ENCODE measurements around the gene VPS37B.
"Not testable (repeated sequence)": the region's sequence is repeated elsewhere in the genome, so short reads cannot be mapped to it uniquely, and the experiment has no call there.

VPS37B gene

DNA sequence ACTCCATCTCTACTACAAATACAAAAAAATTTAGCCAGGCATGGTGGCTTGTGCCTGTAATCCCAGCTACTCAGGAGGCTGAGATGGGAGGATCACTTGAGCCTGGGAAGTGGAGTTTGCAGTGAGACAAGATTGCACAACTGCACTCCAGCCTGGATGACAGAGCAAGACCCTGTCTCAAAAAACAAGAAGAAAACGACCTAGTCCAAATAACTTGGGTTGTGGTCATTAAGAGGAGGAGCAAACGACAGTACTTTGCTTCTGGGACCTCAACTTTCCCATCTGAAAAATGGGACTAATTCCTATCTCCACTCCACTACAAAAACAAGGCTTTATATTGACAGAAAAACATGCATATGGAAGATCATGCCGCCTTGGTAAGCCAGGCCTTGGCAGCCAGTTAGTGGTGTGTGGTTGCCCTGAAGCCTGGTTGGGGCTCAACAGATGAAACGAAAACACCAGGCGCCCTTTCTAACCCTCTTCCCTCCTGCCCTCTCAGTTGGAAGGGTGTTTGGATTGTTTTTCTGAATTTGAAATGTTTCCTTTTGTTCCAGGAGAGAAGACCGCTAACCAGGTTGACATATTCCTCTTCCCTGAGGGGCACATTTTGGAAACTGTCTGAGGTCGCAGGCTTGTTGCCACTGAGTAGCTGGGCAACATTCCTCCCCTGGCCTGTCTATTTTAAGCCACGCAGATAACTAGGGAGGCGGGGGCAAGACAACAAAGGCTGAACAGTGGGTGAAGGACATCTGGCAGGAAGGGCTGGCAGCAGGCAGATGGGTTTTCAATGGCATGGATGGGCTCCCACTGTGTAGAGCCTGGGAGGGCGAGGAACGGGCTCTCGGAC is 13.7 kb upstream of the VPS37B start:
- no peak for DNase-seq (ENCODE audit: low read depth in 1 of 2, low spot score in 1 of 2)

DNA sequence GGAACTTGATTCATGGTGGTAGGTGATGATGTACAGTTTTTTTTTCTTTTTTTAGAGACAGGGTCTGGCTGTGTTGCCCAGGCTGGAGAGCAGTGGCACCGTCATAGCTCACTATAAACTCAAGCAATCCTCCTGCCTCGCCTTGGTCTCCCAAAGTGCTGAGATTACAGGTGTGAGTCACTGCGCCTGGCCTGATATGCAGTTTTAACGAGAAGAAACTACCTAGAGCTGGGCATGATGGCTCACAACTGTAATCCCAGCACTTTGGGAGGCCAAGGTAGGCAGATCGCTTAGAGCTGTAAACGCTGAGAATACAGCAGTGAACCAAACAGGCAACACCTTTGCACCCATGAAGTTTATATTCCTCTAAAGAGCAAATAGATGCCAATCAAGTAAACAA is 13.0 kb upstream of the VPS37B start:
- DNase-seq (ENCODE audit: low read depth in 1 of 2, low spot score in 1 of 2), result no peak

DNA sequence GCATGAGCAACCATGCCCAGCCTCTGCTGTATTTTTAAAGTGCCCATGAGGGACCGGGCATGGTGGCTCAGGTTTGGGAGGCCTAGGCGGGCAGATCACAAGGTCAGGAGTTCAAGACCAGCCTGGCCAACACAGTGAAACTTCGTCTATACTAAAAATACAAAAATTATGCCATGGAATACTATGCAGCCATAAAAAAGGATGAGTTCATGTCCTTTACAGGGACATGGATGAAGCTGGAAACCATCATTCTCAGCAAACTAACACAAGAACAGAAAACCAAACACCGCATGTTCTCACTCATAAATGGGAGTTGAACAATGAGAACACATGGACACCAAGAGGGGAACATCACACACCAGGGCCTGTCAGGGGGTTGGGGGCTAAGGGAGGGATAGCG is 9.3 kb upstream of the VPS37B start:
- DNase-seq (ENCODE audit: low read depth in 1 of 2, low spot score in 1 of 2), result not testable (repeated sequence)

DNA sequence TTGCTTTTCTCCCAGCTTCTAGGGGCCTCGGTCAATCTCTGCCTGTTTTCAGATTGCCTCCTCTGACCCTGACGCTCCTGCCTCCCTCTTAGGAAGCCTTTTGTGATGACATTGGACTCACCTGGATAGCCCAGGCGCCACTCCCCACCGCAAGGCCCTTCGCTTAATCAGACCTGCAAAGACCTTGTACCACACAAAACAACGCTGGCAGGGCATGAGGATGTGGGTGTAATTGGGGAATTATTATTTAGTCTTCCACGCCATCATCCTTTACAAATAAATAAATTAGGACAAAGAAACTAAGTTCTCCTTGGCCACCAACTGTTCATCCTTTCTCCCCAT is 7.7 kb upstream of the VPS37B start:
- DNase-seq (ENCODE audit: low read depth in 1 of 2, low spot score in 1 of 2), result no peak

DNA sequence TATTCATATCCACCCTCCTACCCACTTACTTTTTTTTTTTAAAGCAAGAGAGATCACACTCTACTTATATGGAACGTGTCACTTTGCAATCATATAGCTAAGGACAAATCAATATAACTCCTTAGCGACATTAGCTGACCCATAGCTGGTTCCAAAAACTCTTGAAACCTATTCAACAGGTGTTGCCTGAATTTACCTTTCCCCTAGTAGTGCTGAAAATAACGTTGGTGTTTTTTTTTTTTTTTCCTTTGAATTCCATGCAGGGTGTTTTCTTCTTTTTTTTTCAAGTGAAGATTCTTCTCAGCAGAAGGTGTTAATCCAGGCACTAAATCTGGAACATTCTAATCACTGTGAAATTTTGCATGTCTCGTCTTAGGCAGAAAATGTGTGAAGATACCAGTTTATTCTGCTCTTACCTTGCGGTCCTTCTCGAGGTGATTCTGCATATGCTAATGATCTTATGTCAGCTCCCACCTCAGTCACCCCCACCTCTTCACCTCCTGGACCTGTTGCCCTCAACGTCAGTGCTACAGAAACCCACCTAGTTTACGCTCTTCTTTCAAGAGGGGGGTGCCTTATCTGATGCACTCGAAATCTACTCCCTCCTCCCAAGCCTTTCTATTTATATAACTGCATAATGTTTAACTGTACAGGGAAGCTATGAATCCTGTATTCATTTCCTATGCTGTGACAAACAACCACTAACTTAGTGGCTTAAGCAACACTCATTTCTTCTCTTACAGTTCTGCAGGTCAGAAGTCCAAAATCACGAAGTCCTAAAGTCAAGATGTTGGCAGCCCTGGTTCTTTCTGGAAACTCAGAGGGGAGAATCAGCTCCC is 7.1 kb upstream of the VPS37B start:
- DNase-seq (ENCODE audit: low read depth in 1 of 2, low spot score in 1 of 2), result no peak

DNA sequence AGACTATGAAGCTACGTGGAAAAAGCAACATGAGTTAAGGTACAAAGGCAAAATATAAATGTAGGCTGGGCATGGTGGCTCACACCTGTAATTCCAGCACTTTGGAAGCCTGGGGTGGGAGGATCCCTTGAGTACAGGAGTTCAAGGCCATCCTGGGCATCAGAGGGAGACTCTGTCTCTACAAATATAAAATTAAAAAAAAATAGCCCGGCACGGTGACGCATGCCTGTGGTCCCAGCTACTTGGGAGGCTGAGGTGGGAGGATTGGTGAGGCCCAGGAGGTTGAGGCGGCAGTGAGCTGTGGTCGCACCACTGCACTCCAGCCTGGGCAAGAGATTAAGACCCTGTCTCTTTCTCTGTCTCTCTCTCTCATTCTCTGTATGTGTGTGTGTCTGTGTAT is 4.0 kb upstream of the VPS37B start:
- no peak for DNase-seq (ENCODE audit: low read depth in 1 of 2, low spot score in 1 of 2)

- DNase-seq (ENCODE audit: low read depth in 1 of 2, low spot score in 1 of 2), result no peak
These were observed 738 bp upstream of the VPS37B start for GRCh38 chr12:122896662-122897061.

DNA sequence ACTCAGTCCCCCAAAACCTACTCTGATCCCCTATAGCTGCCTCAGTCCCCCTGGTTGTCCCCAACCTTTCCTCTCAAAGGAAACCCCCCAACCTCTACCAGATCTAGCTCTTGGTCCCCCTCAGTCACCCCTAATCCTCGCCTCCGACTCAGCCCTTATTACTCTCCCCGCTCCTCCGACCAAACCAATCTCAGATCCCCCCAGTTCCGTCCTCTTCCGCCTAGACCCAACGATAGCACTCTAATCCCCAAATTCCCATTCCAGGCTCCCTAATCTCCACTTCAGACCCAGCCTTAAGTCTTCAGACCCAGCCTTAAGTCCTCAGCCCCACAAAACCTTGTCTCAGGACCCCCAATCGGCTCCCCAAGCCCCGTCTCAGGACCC is 612 bp downstream of the VPS37B start:
- DNase-seq (ENCODE audit: low read depth in 1 of 2, low spot score in 1 of 2), result no peak

DNA sequence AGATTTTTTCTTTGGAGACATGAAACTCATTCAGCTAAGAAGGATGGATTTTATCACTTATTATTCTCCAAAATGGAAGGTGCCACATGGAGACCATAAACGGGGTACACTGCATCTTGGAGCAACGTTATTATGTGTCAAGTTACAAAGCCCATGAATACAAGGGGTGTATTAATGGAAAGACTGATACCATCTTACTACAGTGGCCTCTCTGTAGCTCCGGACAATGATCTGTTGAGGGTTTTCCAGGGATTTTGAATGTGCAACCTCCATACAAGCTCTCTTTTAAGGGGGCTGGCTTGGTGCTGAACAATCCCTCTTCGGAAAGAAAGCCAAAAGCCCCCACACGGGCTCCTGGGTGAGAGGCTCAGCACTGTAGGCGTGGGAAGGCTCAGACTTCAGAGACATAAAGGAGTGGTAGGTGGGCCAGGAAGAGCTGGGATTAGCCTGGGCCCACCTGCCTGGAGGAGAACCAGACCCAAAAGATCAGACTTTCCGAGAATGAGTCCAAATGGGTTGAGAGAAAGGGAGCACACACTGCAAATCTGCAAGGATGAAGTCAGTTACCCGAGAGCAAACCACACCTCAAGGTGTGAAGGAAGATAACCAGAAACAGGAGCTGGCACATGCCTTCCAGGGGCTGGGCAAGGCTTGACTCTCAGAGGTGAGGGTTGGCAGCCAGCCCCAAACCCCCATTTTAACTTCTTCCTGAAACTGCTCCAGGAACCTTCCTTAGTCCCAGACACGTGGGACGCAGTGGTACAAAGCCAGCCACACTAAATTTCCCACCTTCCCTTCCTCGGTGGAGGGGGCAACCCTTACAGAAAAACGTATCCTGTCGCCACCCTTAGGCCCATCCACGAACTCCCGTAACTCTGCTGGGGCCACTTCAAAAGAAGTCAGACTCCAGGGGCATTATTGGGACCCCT is 1.5 kb downstream of the VPS37B start:
- no peak for DNase-seq (ENCODE audit: low read depth in 1 of 2, low spot score in 1 of 2)

DNA sequence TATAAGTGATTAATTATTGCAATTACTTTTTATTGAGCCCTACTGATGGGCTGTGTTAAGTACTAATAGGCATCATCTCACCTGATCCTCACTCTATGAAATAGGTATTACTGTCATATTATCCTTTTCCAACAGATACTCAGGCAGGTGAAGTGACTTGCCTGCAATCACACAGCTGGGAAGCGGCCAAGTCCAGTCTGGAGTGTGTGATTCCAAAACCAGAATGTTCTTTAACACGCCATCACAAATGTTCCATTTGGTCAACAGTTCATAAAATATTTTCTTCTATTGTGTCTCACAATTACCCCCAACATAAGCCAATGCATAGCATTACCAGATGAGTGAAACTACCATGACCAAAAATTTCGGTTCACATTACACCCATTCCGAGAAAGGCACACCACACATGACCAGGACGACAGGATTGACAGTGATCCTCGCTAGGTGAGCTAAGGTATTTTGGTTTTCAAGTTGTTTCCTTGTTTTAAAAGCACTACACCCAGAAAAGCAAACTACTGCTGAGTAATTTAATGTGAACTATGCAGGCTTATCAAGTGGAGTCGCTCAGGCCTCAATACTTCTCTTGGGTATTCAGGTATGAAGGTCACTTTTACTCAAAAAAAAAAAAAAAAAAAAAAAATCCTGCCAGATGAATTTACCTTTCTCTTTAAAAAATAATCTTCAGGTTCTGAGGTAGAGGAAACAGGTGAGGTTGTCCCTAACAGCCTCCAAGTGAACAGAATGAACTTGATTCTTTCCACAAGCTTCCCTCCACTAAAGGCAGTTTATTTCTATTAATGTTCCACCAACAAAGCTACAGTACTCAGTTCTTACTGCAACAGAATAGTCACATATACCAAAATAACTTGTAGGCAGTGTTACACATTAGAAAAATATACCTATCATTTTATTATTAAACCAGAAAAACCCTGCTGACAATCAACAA is 2.4 kb downstream of the VPS37B start:
- DNase-seq (ENCODE audit: low read depth in 1 of 2, low spot score in 1 of 2), result no peak

DNA sequence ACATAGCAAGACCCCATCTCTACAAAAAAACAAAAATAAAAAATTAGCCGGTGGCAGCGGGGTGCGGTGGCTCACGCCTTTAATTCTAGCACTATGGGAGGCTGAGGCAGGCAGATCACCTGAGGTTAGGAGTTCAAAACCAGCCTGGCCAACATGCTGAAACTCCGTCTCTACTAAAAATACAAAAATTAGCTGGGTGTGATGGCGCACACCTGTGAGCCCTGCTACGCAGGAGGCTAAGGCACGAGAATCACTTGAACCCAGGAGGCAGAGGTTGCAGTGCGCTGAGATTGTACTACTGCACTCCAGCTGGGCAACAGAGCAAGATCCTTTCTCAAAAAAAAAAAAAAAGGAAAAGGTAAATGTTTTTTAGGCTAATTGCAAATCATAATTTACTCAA is 3.2 kb downstream of the VPS37B start:
- not testable (repeated sequence) for DNase-seq (ENCODE audit: low read depth in 1 of 2, low spot score in 1 of 2)

DNA sequence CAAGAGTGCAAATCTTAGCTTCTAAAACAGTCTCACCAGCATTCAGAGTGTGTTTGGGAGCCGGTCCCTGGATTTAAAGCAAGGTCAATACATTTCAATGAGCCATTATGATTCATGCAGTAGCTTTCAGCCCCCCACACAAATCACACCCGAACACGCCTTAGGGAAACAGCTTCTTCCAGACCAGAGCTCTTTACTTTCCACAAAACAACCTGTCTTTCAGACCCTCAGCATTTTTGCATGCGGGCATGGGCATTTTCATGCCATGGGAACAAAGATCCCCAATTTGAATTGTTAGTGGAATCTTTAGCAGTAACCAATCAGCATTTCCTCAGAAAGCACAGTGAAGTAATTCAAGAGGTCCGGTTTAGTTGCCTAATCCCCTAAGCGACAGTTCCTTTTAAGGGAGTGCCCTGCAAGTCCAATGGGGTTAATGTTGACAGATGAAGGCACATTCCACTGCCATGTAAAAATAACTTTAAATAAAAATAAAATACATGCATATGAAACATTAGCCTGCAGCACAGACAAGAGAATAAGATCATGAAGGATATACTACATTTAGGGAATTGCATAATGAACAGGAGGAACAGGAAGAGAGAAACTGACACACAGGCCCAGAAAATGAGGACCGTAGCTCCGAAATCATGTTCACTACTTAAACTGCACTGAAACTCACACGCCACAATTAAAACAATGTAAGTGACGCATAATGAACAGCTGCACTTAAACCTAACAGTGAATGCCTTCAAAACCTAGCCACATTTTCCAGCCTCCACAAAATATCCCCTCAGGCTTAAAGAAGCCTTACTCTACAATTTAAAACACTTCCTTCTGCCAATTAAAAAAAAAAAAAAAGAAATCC is 4.0 kb downstream of the VPS37B start:
- no peak for DNase-seq (ENCODE audit: low read depth in 1 of 2, low spot score in 1 of 2)

GRCh38 chr12:122889761-122890520 is 6.0 kb downstream of the VPS37B start:
- no peak for DNase-seq (ENCODE audit: low read depth in 1 of 2, low spot score in 1 of 2)

GRCh38 chr12:122888232-122888752 is 7.6 kb downstream of the VPS37B start:
- peak in 1 of 2 donors; percentile 30 for DNase-seq (ENCODE audit: low read depth in 1 of 2, low spot score in 1 of 2)

DNA sequence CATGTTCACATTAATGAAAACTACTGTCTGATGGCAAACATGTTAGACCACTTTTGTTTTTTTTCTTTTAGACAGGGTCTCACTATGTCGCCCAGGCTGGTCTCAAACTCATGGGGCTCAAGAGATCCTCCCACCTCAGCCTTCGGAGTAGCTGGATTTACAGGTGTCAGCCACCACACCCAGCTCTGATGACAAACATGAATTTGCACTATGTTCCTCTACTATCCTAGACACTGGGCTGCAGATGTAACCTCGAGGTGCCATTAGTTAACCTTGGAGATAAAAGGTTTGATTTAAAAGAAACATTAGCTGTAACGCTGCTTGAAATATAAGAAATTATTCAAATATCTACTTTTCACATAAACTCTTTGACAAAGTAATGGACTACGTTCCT is 8.1 kb downstream of the VPS37B start:
- DNase-seq (ENCODE audit: low read depth in 1 of 2, low spot score in 1 of 2), result no peak

GRCh38 chr12:122886851-122887818 is 8.8 kb downstream of the VPS37B start:
- no peak for DNase-seq (ENCODE audit: low read depth in 1 of 2, low spot score in 1 of 2)

DNA sequence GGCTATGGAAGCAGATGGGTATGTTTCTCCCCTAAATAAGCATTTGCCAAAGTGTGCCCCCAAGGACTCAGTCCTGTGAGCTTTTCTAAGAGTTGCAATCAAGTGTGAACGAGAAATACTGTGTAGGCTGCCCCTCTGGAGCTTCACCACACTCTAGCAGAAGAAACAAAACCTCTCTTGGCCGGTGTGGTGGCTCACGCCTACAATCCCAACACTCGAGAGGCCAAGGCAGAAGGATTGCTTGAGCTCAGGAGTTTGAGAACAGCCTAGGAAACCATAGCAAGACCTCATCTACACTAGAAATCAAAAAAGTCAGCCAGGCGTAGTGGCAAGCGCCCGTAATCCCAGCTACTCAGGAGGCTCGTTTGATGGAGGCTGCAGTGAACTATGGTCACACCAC is 9.8 kb downstream of the VPS37B start:
- DNase-seq (ENCODE audit: low read depth in 1 of 2, low spot score in 1 of 2), result no peak
